ENCODE measurements around the gene COL19A1.

DNA sequence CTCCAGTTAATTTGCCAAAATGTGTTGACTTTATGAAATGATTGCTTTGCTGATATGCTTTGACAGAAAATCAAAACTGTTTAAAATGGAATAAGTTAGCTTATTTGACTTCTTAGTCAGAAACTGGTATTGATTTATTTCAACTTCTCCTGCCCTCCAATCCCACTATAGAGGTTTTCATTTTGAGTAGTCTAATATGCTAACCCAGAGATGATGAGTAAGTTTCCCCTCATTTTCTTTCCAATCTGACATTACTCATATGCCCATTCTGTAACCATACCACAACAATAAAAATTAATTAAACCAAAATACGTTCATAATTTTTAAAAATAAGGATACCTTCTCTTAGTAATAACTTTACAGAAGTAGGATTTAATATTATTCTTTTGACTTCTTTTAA lies 78.8 kb downstream of the COL19A1 start:
- TF ChIP-seq, protein P1, sequence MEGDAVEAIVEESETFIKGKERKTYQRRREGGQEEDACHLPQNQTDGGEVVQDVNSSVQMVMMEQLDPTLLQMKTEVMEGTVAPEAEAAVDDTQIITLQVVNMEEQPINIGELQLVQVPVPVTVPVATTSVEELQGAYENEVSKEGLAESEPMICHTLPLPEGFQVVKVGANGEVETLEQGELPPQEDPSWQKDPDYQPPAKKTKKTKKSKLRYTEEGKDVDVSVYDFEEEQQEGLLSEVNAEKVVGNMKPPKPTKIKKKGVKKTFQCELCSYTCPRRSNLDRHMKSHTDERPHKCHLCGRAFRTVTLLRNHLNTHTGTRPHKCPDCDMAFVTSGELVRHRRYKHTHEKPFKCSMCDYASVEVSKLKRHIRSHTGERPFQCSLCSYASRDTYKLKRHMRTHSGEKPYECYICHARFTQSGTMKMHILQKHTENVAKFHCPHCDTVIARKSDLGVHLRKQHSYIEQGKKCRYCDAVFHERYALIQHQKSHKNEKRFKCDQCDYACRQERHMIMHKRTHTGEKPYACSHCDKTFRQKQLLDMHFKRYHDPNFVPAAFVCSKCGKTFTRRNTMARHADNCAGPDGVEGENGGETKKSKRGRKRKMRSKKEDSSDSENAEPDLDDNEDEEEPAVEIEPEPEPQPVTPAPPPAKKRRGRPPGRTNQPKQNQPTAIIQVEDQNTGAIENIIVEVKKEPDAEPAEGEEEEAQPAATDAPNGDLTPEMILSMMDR (IDR thresholded peaks at IDR 0.05), result no peak
- TF ChIP-seq POLR2A (IDR thresholded peaks at IDR 0.05) (no peak), EP300 (IDR thresholded peaks at IDR 0.05) (no peak)

Data from ovary (tissue), 3 donors.